IPS-20b (cell line): ENCODE results near the gene SBNO2.
"Not testable (repeated sequence)": the region's sequence is repeated elsewhere in the genome, so short reads cannot be mapped to it uniquely, and the experiment has no call there.

Experiments used
- H3K27ac ChIP-seq: one replicate; pipeline ENCODE4 v1.5.1; 2013; ENCODE audit warnings: low read length
- H3K27me3 ChIP-seq: 2 replicates; pipeline ENCODE4 v1.6.1; 2013; ENCODE audit warnings: mild to moderate bottlenecking, low read length, inconsistent platforms; ENCODE audit not compliant: insufficient read depth
- H3K36me3 ChIP-seq: 2 replicates; pipeline ENCODE4 v1.6.1; 2013; ENCODE audit warnings: low read depth, mild to moderate bottlenecking, inconsistent platforms, low read length, moderate library complexity; ENCODE audit not compliant: insufficient read depth
- H3K4me1 ChIP-seq: 2 replicates; pipeline ENCODE4 v1.6.1; 2013; ENCODE audit warnings: mild to moderate bottlenecking, control low read depth, inconsistent platforms, low read length, moderate library complexity; ENCODE audit not compliant: insufficient read depth
- H3K4me3 ChIP-seq: 2 replicates; pipeline ENCODE4 v1.5.1; 2013; ENCODE audit warnings: mild to moderate bottlenecking, low read length, inconsistent platforms
- H3K9ac ChIP-seq: 2 replicates; pipeline ENCODE4 v1.6.1; 2013; ENCODE audit warnings: low read depth, mild to moderate bottlenecking, inconsistent platforms, low read length, moderate library complexity
- H3K9me3 ChIP-seq: 2 replicates; pipeline ENCODE4 v1.6.1; 2013; ENCODE audit warnings: mild to moderate bottlenecking, low read depth, low read length, inconsistent platforms; ENCODE audit not compliant: insufficient read depth

SBNO2 gene

GRCh38 chr19:1134431-1134830 is 39.6 kb downstream of the SBNO2 start:
- no peaks in the 10 kb centered on the region; the same call in 1 of the 2 replicates for H3K4me1 ChIP-seq
- H3K36me3 ChIP-seq = no peaks in the 10 kb centered on the region
- H3K9me3 ChIP-seq = no peaks in the 10 kb centered on the region
- no peak overlapping the region for H3K4me3 ChIP-seq
- H3K9ac ChIP-seq = no peak overlapping the region
- no peaks in the 10 kb centered on the region for H3K27me3 ChIP-seq
- H3K27ac ChIP-seq = no peak overlapping the region

DNA sequence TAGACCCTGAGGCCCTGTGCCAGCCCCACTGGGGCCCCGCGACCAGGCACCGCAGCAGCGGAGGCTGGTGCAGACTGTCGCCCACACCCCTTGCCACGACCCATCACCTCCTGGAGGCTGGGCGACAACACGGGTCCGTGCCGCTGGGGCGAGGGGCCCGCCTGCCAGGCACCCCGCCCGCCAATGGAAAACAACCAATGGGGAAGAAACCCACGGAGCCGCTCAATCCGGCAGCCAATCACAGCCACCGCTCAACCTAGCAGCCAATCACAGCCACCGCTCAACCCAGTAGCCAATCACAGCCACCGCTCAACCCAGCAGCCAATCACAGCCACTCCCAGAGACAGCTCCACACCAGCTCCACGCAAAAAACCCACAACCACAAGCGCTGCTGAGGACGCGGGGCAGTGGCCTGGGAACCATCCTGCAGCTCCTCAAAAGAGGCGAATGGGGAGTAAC is 40.6 kb downstream of the SBNO2 start:
- Histone ChIP-seq H3K27ac (no peak overlapping the region), H3K36me3 (no peaks in the 10 kb centered on the region), H3K27me3 (no peaks in the 10 kb centered on the region), H3K9me3 (no peaks in the 10 kb centered on the region), H3K9ac (no peak overlapping the region), H3K4me1 (no peaks in the 10 kb centered on the region; the same call in 1 of the 2 replicates), H3K4me3 (no peak overlapping the region)

- Histone ChIP-seq H3K9ac (peak overlapping the region; percentile 45; the same call in 1 of the 2 replicates), H3K27me3 (no peaks in the 10 kb centered on the region), H3K27ac (no peak overlapping the region), H3K9me3 (no peaks in the 10 kb centered on the region), H3K4me3 (peak overlapping the region; percentile 63; the same call in 1 of the 2 replicates), H3K4me1 (no peaks in the 10 kb centered on the region; the same call in 1 of the 2 replicates), H3K36me3 (no peaks in the 10 kb centered on the region)
These were observed 41.3 kb downstream of the SBNO2 start for GRCh38 chr19:1132552-1133383.

- Histone ChIP-seq H3K27ac (no peak overlapping the region), H3K4me3 (peak overlapping the region; percentile 63; the same call in 1 of the 2 replicates), H3K9ac (peak overlapping the region; percentile 45; the same call in 1 of the 2 replicates), H3K4me1 (no peaks in the 10 kb centered on the region; the same call in 1 of the 2 replicates), H3K27me3 (no peaks in the 10 kb centered on the region), H3K36me3 (no peaks in the 10 kb centered on the region), H3K9me3 (no peaks in the 10 kb centered on the region)
These were observed 42.1 kb downstream of the SBNO2 start for GRCh38 chr19:1131718-1132551.

GRCh38 chr19:1130771-1131717 is 43.0 kb downstream of the SBNO2 start:
- H3K36me3 ChIP-seq = no peaks in the 10 kb centered on the region
- H3K4me3 ChIP-seq = peak overlapping the region; percentile 63; the same call in 1 of the 2 replicates
- H3K9ac ChIP-seq = peak overlapping the region; percentile 45
- H3K4me1 ChIP-seq = no peaks in the 10 kb centered on the region; the same call in 1 of the 2 replicates
- no peaks in the 10 kb centered on the region for H3K27me3 ChIP-seq
- H3K9me3 ChIP-seq = no peaks in the 10 kb centered on the region
- no peak overlapping the region for H3K27ac ChIP-seq

DNA sequence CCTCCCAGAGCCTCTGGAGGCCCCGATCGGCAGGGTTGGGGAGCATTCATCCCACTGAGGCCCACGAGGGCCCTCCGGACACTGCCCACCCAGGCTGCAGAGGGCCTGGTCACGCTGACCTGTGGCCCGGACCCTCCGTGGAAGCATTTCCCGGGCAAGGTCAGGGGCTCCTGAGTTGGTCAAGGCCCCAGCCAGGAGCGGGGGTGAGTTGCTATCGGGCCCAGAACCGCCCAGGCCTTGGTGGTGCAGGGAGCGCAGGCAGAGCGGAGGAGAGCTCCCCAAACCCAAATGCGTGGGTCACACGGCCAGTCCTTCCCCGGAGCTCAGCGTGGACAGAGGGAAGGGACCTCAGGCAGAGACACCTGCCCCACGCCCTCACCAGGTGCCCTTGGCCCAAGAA is 44.5 kb downstream of the SBNO2 start:
- H3K27me3 ChIP-seq = no peaks in the 10 kb centered on the region
- H3K4me3 ChIP-seq = no peak overlapping the region
- no peaks in the 10 kb centered on the region; the same call in 1 of the 2 replicates for H3K4me1 ChIP-seq
- no peaks in the 10 kb centered on the region for H3K36me3 ChIP-seq
- H3K27ac ChIP-seq = no peak overlapping the region
- no peaks in the 10 kb centered on the region for H3K9me3 ChIP-seq
- H3K9ac ChIP-seq = no peak overlapping the region

GRCh38 chr19:1129084-1129483 is 45.0 kb downstream of the SBNO2 start:
- H3K9ac ChIP-seq, H3K27me3 ChIP-seq, H3K36me3 ChIP-seq, H3K27ac ChIP-seq, H3K4me1 ChIP-seq, H3K9me3 ChIP-seq, H3K4me3 ChIP-seq: not testable (repeated sequence)

DNA sequence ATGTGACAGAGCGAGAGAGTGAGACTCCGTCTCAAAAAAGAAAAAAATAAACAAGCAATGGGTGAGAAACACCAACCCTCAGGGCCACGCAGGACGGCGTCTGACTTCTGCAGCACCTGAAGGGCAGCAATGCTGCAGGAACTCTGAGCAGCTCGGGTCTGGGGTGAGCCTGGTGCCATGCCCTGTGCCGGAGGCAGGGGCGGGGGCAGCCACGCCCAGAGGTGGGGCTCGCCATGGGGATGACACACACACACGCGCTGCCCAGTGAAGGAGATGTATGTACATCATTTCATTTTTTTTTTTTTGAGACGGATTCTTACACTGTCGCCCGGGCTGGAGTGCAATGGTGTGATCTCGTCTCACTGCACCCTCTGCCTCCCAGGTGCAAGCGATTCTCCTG is 46.0 kb downstream of the SBNO2 start:
- no peaks in the 10 kb centered on the region for H3K9me3 ChIP-seq
- no peak overlapping the region for H3K27ac ChIP-seq
- no peaks in the 10 kb centered on the region for H3K27me3 ChIP-seq
- no peaks in the 10 kb centered on the region for H3K36me3 ChIP-seq
- no peak overlapping the region for H3K4me3 ChIP-seq
- no peak overlapping the region for H3K9ac ChIP-seq
- no peaks in the 10 kb centered on the region; the same call in 1 of the 2 replicates for H3K4me1 ChIP-seq

DNA sequence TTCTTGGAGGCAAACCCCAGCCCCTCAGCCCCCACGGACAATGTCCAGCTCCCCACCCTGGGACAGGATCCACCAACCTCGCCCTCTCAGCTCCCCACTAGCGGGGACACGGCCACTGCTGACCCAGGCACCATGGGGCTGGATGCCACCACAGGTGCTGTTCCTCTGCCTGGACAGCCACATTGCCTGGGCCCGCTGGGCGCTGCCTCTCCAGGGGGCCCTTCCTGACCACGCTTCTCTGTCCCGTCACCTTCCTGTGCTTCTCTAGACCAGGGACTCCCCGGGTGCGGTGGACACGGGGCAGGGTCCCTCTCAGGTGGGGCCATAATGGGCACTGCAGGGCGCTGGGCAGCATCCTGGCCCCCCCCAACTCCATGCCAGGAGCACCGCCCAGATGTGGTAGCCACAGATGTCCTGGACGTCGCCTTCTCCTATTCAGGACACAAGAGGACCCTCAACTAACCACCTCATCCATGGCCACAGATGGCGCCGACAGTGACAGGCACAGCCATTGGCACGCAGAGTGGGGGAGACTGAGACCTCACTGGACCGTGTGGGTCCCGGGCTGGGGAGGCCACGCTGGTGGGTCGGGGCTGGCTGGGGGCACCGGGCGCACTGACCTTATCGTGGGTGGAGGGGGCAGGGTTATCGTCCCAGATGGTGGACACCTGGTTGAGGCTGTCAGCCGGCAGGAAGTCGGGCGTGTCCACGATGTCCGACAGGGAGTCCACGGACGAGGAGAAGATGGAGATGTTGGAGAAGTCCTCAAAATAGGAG is 46.9 kb downstream of the SBNO2 start:
- H3K36me3 ChIP-seq = peaks cover 3% of the 10 kb centered on the region; the same call in 1 of the 2 replicates
- H3K4me1 ChIP-seq = no peaks in the 10 kb centered on the region; the same call in 1 of the 2 replicates
- H3K27ac ChIP-seq = no peak overlapping the region

GRCh38 chr19:1125601-1126467 is 48.2 kb downstream of the SBNO2 start:
- Histone ChIP-seq H3K27ac (no peak overlapping the region), H3K36me3 (peaks cover 11% of the 10 kb centered on the region)

More for the DNA sequence above, 46.9 kb downstream of the SBNO2 start:
- Histone ChIP-seq H3K27me3 (no peaks in the 10 kb centered on the region), H3K9me3 (no peaks in the 10 kb centered on the region), H3K4me3 (no peak overlapping the region), H3K9ac (no peak overlapping the region)

More at GRCh38 chr19:1125601-1126467, 48.2 kb downstream of the SBNO2 start:
- Histone ChIP-seq H3K9me3 (no peaks in the 10 kb centered on the region), H3K27me3 (no peaks in the 10 kb centered on the region), H3K4me3 (no peak overlapping the region), H3K9ac (no peak overlapping the region), H3K4me1 (no peaks in the 10 kb centered on the region)
